A549 (cell line): Measurements from ENCODE around the gene CDC42EP5. TPM values are rescaled to one million over a fixed set of nuclear protein-coding genes. Genes with fewer than 3 reads are reported as not detected.

Experiments used
- ATAC-seq, 2 experiments: fragments of 200-7000 bp in 1 of 2; fragments of >200 bp in 1 of 2; cut with Nextera tagmentation in 1 of 2; cut with Tn5 transposase in 1 of 2; 3 replicates each; pipeline versions ENCODE4 v1.8.0 to v1.9.1; 2018 to 2020; ENCODE audit warnings: mild to moderate bottlenecking in 1 of 2, moderate library complexity in 1 of 2
- CTCF ChIA-PET: fragments of 300-600 bp; sonication (Branson Sonifier 250); formaldehyde crosslinking; extraction: SDS; loops from one replicate; lab custom pipeline; 2021; ENCODE audit warnings: antibody characterized with exemption, inconsistent platforms; lab: Yijun Ruan, JAX
- POLR2A ChIA-PET: fragments of 350-600 bp; formaldehyde crosslinking; extraction: SDS; loops from one replicate; lab custom pipeline; 2021; ENCODE audit warnings: antibody characterized with exemption, inconsistent platforms; lab: Yijun Ruan, JAX
- DNase-seq, 2 experiments: peaks; one replicate each; pipeline versions ENCODE4 v3.0.0 to v3.0.0-alpha.2; 2011 to 2016; ENCODE audit warnings: low read depth in 1 of 2, low spot score in 1 of 2
- FAIRE-seq: peaks from 2 replicates; lab custom pipeline; 2011; peaks lifted over from hg19 to GRCh38; lab: Jason Lieb, UNC
- H3K27ac ChIP-seq, 2 experiments: fragments of >200 bp; sonication (Bioruptor Twin); formaldehyde crosslinking; 3 replicates each; pipeline ENCODE4 v1.5.1; 2016 to 2017
- H3K4me1 ChIP-seq: fragments of >200 bp; sonication (Bioruptor Twin); formaldehyde crosslinking; 3 replicates; pipeline ENCODE4 v1.6.1; 2016
- H3K4me2 ChIP-seq: fragments of >200 bp; sonication (Bioruptor Twin); formaldehyde crosslinking; 3 replicates; pipeline ENCODE4 v1.6.1; 2016
- H3K4me3 ChIP-seq: fragments of >200 bp; sonication (Bioruptor Twin); formaldehyde crosslinking; 3 replicates; pipeline ENCODE4 v1.5.1; 2016
- H3K9me3 ChIP-seq: fragments of >200 bp; sonication (Bioruptor Twin); formaldehyde crosslinking; 3 replicates; pipeline ENCODE4 v1.6.1; 2016
- BHLHE40 ChIP-seq: IDR thresholded peaks from 2 replicates; pipeline ENCODE4 v1.6.1; 2012; ENCODE audit warnings: low read depth, low read length, inconsistent platforms
- CEBPB ChIP-seq, 2 experiments: fragments of >200 bp in 1 of 2; sonication (Bioruptor Twin) in 1 of 2; formaldehyde crosslinking in 1 of 2; IDR thresholded peaks; 2 replicates each; pipeline ENCODE4 v1.6.1; 2012 to 2016
- CHD2 ChIP-seq: fragments of 150-350 bp; IDR thresholded peaks from 2 replicates; pipeline ENCODE4 v1.6.1; 2014; ENCODE audit warnings: low read length; ENCODE audit not compliant: partially characterized antibody
- EHF ChIP-seq: fragments of 250-450 bp; sonication (Bioruptor Pico); IDR thresholded peaks from 2 replicates; pipeline ENCODE4 v1.5.0; 2020; ENCODE audit warnings: mild to moderate bottlenecking
- EHMT2 ChIP-seq: fragments of 200-600 bp; sonication (generic); IDR thresholded peaks from 2 replicates; pipeline ENCODE4 v1.6.1; 2016; ENCODE audit warnings: antibody characterized with exemption, low read depth, mild to moderate bottlenecking, moderate library complexity
- FOSB ChIP-seq: fragments of 250-450 bp; sonication (Bioruptor Pico); IDR thresholded peaks from 2 replicates; pipeline ENCODE4 v1.5.0; 2020; ENCODE audit warnings: mild to moderate bottlenecking, moderate library complexity
- GATA3 ChIP-seq: IDR thresholded peaks from 2 replicates; pipeline ENCODE4 v1.6.1; 2012; ENCODE audit warnings: borderline replicate concordance
- JUNB ChIP-seq: fragments of >200 bp; sonication (Bioruptor Twin); formaldehyde crosslinking; IDR thresholded peaks from 2 replicates; pipeline ENCODE4 v1.6.1; 2016
- MYC ChIP-seq: IDR thresholded peaks from 2 replicates; pipeline ENCODE4 v1.6.1; 2012; ENCODE audit warnings: mild to moderate bottlenecking, inconsistent platforms, low read length, improper control_type of control experiment, borderline replicate concordance
- NPAS2 ChIP-seq: fragments of 250-450 bp; sonication (Bioruptor Pico); IDR thresholded peaks from 2 replicates; pipeline ENCODE4 v1.8.0; 2022; ENCODE audit warnings: mild to moderate bottlenecking, moderate library complexity, borderline replicate concordance
- PHF8 ChIP-seq: fragments of 200-600 bp; sonication (generic); IDR thresholded peaks from 2 replicates; pipeline ENCODE4 v1.6.1; 2016; ENCODE audit warnings: low read depth, mild to moderate bottlenecking, antibody characterized with exemption, moderate library complexity, borderline replicate concordance
- POLR2A ChIP-seq: IDR thresholded peaks from 2 replicates; pipeline ENCODE4 v1.6.1; 2012; ENCODE audit warnings: mild to moderate bottlenecking, low read length
- POLR2AphosphoS2 ChIP-seq: conservative IDR thresholded peaks from 2 replicates; pipeline ENCODE4 v1.6.1; 2012; ENCODE audit warnings: low read length, improper control_type of control experiment, inconsistent platforms
- RFX5 ChIP-seq: fragments of 450-650 bp; IDR thresholded peaks from 2 replicates; pipeline ENCODE4 v1.7.1; 2014; ENCODE audit warnings: antibody characterized with exemption, mild to moderate bottlenecking, moderate library complexity
- SREBF2 ChIP-seq: fragments of 450-650 bp; IDR thresholded peaks from 2 replicates; pipeline ENCODE4 v1.6.1; 2014; ENCODE audit warnings: mild to moderate bottlenecking, moderate library complexity
- ZC3H11A ChIP-seq: fragments of 450-650 bp; IDR thresholded peaks from 2 replicates; pipeline ENCODE4 v1.6.1; 2014; ENCODE audit warnings: antibody characterized with exemption, mild to moderate bottlenecking
- ZNF302 ChIP-seq: fragments of 250-450 bp; sonication (Bioruptor Pico); IDR thresholded peaks from 2 replicates; pipeline ENCODE4 v1.9.0; 2021; ENCODE audit warnings: inconsistent platforms, mild to moderate bottlenecking, moderate library complexity
- WGBS: methylation state at CpG from one replicate; pipeline ENCODE4 v1.1.6; 2017; ENCODE audit errors: missing lambda C conversion rate; 5-methylcytosine and 5-hydroxymethylcytosine counted together
- polyA plus RNA-seq, 4 experiments: library from polyadenylated mRNA; depleted of rRNA in 3 of 4; stranded (reverse); fragments of >200 nt; fragmentation: RNase III in 1 of 4; extraction: RNeasy Plus Mini Kit Qiagen cat#74134 plus additional on column Dnase treatment in 1 of 4; gene quantifications; 2 replicates in 3 of 4; 3 replicates in 1 of 4; pipeline ENCODE4 v1.2.3, GENCODE V29; 2011 to 2017
- TF ChIP-seq, protein P1 (sequence below): fragments of >200 bp; sonication (Bioruptor Twin); formaldehyde crosslinking; IDR thresholded peaks from 3 replicates; pipeline ENCODE4 v1.5.1; 2016
- TF ChIP-seq, protein P2 (sequence below): fragments of 250-450 bp; sonication (Bioruptor Pico); IDR thresholded peaks from 2 replicates; pipeline ENCODE4 v1.5.0; 2021; ENCODE audit warnings: mild to moderate bottlenecking, moderate library complexity, borderline replicate concordance
- TF ChIP-seq, protein P3 (sequence below): fragments of 200-600 bp; sonication (generic); IDR thresholded peaks from 2 replicates; pipeline ENCODE4 v1.6.1; 2016; ENCODE audit warnings: antibody characterized with exemption, mild to moderate bottlenecking, moderate library complexity
- TF ChIP-seq, protein P4 (sequence below): fragments of 250-450 bp; sonication (Bioruptor Pico); IDR thresholded peaks from 2 replicates; pipeline ENCODE4 v1.5.0; 2020; ENCODE audit warnings: low read depth, mild to moderate bottlenecking, moderate library complexity

CDC42EP5 gene
- polyA plus RNA-seq, 2 of the 4 experiments (the other 2 are of a cell fraction), result not detected

GRCh38 chr19:54456423-54457373 lies 16.4 kb downstream of the CDC42EP5 start:
- no peak for DNase-seq
- CTCF ChIA-PET, result interaction anchor here (0.6 to 4.5 kb wide), 5 partner anchors 12 to 507 kb away, joined by 3 to 29 read pairs (median 4); no protein-coding TSS in a partner anchor
- no peak for FAIRE-seq
- H3K4me2 ChIP-seq, result no peak overlapping the region
- H3K4me1 ChIP-seq, result peaks cover 18% of the 10 kb centered on the region
- H3K27ac ChIP-seq, result no peak overlapping the region
- H3K4me3 ChIP-seq, result no peak overlapping the region
- TF ChIP-seq ZC3H11A, result no peak
- no peak for TF ChIP-seq RFX5
- peak; percentile 41; the same call in 1 of the 2 replicates for TF ChIP-seq POLR2AphosphoS2
- no peak for TF ChIP-seq EHF (CRISPR knock-in tag)
- TF ChIP-seq POLR2A, result no peak
- no peak for TF ChIP-seq CHD2
- TF ChIP-seq NPAS2 (CRISPR knock-in tag), result no peak
- H3K9me3 ChIP-seq, result no peaks in the 10 kb centered on the region
- WGBS, result 95% methylated on average over 44 of the region's 51 CpGs
- POLR2A ChIA-PET, result interaction anchor here (7.1 kb wide), 1 partner anchor 7 kb away, joined by 130 read pairs; the partner anchor contains the start of gene LENG8
- 0 out of 6 replicates have a peak, but pooled peaks of 1 of the 2 experiments have one; percentile 1 for ATAC-seq

DNA sequence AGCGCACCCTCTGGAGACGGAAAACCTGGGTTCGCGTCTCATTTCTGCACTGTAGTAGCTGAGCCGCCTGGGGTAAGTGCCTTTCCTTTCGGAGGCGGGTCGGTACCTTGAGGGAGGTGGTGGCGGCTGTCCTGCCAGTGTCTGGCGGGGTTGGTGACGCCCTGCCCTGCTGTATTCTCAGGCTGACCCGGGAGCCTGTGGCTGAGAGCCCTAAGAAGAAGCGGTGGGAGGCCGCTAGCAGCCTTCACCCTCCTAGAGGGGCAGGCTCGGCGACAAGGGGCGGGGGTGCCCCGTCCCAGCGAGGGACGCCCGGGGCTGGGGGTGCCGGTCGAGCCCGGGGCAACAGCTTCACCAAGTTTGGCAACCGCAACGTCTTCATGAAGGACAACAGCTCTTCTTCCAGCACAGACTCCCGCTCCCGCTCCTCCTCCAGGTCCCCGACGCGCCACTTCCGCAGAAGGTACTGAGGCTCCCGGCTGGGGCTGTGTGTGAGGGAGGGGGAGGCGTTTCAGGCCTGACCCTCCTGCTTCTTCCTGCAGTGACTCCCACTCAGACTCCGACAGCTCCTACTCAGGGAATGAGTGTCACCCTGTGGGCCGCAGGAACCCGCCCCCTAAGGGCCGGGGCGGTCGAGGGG lies 17.2 kb downstream of the CDC42EP5 start:
- TF ChIP-seq PHF8 (no peak), EHMT2 (no peak), ZNF302 (CRISPR knock-in tag) (no peak), CEBPB (IDR thresholded peaks at IDR 0.05) (no peak)
- TF ChIP-seq, protein P1, sequence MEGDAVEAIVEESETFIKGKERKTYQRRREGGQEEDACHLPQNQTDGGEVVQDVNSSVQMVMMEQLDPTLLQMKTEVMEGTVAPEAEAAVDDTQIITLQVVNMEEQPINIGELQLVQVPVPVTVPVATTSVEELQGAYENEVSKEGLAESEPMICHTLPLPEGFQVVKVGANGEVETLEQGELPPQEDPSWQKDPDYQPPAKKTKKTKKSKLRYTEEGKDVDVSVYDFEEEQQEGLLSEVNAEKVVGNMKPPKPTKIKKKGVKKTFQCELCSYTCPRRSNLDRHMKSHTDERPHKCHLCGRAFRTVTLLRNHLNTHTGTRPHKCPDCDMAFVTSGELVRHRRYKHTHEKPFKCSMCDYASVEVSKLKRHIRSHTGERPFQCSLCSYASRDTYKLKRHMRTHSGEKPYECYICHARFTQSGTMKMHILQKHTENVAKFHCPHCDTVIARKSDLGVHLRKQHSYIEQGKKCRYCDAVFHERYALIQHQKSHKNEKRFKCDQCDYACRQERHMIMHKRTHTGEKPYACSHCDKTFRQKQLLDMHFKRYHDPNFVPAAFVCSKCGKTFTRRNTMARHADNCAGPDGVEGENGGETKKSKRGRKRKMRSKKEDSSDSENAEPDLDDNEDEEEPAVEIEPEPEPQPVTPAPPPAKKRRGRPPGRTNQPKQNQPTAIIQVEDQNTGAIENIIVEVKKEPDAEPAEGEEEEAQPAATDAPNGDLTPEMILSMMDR, result no peak
- H3K9me3 ChIP-seq, result no peaks in the 10 kb centered on the region
- WGBS, result 94% methylated on average over 40 of the region's 40 CpGs
- no peak for DNase-seq
- no peak overlapping the region for H3K4me3 ChIP-seq
- H3K27ac ChIP-seq, result no peak overlapping the region
- POLR2A ChIA-PET, result interaction anchor here (3.4 kb wide), 1 partner anchor 7 kb away, joined by 21 read pairs; the partner anchor contains the start of gene LENG9
- no peak for ATAC-seq
- CTCF ChIA-PET, result interaction anchor here (1.1 to 4.5 kb wide), 4 partner anchors 11 to 313 kb away, joined by 3 to 29 read pairs (median 6); no protein-coding TSS in a partner anchor
- FAIRE-seq, result no peak
- H3K4me2 ChIP-seq, result no peak overlapping the region
- H3K4me1 ChIP-seq, result peaks cover 18% of the 10 kb centered on the region

- POLR2A ChIA-PET, result interaction anchor here (3.4 kb wide), 1 partner anchor 8 kb away, joined by 21 read pairs; the partner anchor contains the start of gene LENG9
- no peak for TF ChIP-seq GATA3
- TF ChIP-seq JUNB, result no peak
- no peak for TF ChIP-seq MYC
- no peak for TF ChIP-seq SREBF2
- TF ChIP-seq, protein P2, sequence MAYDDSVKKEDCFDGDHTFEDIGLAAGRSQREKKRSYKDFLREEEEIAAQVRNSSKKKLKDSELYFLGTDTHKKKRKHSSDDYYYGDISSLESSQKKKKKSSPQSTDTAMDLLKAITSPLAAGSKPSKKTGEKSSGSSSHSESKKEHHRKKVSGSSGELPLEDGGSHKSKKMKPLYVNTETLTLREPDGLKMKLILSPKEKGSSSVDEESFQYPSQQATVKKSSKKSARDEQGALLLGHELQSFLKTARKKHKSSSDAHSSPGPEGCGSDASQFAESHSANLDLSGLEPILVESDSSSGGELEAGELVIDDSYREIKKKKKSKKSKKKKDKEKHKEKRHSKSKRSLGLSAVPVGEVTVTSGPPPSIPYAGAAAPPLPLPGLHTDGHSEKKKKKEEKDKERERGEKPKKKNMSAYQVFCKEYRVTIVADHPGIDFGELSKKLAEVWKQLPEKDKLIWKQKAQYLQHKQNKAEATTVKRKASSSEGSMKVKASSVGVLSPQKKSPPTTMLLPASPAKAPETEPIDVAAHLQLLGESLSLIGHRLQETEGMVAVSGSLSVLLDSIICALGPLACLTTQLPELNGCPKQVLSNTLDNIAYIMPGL (CRISPR knock-in tag), result no peak
- TF ChIP-seq, protein P3, sequence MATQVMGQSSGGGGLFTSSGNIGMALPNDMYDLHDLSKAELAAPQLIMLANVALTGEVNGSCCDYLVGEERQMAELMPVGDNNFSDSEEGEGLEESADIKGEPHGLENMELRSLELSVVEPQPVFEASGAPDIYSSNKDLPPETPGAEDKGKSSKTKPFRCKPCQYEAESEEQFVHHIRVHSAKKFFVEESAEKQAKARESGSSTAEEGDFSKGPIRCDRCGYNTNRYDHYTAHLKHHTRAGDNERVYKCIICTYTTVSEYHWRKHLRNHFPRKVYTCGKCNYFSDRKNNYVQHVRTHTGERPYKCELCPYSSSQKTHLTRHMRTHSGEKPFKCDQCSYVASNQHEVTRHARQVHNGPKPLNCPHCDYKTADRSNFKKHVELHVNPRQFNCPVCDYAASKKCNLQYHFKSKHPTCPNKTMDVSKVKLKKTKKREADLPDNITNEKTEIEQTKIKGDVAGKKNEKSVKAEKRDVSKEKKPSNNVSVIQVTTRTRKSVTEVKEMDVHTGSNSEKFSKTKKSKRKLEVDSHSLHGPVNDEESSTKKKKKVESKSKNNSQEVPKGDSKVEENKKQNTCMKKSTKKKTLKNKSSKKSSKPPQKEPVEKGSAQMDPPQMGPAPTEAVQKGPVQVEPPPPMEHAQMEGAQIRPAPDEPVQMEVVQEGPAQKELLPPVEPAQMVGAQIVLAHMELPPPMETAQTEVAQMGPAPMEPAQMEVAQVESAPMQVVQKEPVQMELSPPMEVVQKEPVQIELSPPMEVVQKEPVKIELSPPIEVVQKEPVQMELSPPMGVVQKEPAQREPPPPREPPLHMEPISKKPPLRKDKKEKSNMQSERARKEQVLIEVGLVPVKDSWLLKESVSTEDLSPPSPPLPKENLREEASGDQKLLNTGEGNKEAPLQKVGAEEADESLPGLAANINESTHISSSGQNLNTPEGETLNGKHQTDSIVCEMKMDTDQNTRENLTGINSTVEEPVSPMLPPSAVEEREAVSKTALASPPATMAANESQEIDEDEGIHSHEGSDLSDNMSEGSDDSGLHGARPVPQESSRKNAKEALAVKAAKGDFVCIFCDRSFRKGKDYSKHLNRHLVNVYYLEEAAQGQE, result no peak
- TF ChIP-seq, protein P4, sequence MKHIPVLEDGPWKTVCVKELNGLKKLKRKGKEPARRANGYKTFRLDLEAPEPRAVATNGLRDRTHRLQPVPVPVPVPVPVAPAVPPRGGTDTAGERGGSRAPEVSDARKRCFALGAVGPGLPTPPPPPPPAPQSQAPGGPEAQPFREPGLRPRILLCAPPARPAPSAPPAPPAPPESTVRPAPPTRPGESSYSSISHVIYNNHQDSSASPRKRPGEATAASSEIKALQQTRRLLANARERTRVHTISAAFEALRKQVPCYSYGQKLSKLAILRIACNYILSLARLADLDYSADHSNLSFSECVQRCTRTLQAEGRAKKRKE (CRISPR knock-in tag), result no peak
- TF ChIP-seq FOSB, result no peak
- no peak for TF ChIP-seq BHLHE40
Observed at GRCh38 chr19:54454781-54455675, 18.1 kb downstream of the CDC42EP5 start.

More at GRCh38 chr19:54454781-54455675, 18.1 kb downstream of the CDC42EP5 start:
- DNase-seq, result no peak
- 93% methylated on average over 33 of the region's 33 CpGs for WGBS
- FAIRE-seq, result no peak
- Histone ChIP-seq H3K4me1 (peaks cover 16% of the 10 kb centered on the region), H3K4me3 (no peak overlapping the region), H3K9me3 (no peaks in the 10 kb centered on the region), H3K4me2 (no peak overlapping the region), H3K27ac (no peak overlapping the region)
- no peak for ATAC-seq
- CTCF ChIA-PET, result interaction anchor here (1.1 to 4.5 kb wide), 5 partner anchors 8 to 312 kb away, joined by 3 to 29 read pairs (median 8); partner anchors contain the start of gene LENG9
